IMR-90 (cell line): ENCODE results near the gene GPATCH2L. TPM values are rescaled to one million over a fixed set of nuclear protein-coding genes. Genes with fewer than 3 reads are reported as not detected.

ENCODE experiments used
- ATAC-seq: fragments of 200-7000 bp; cut with Tn5 transposase; 2 replicates; pipeline ENCODE4 v1.9.1; 2020; ENCODE audit warnings: low read depth, mild to moderate bottlenecking, moderate library complexity
- BruUV-seq: library from RNA; stranded (reverse); fragments of 400-500 nt; replicated peaks from 2 replicates; lab custom pipeline; 2021; lab: Mats Ljungman, UMichigan
- CTCF ChIA-PET: fragments of 300-600 bp; formaldehyde crosslinking; extraction: SDS; loops from one replicate; lab custom pipeline; 2021; ENCODE audit warnings: antibody characterized with exemption; lab: Yijun Ruan, JAX
- POLR2A ChIA-PET: fragments of 300-600 bp; sonication (Branson Sonifier 250); formaldehyde crosslinking; loops from one replicate; lab custom pipeline; 2022; ENCODE audit warnings: antibody characterized with exemption; ENCODE audit not compliant: unreplicated experiment; lab: Charles Lee
- DNase-seq: peaks from one replicate; pipeline ENCODE4 v3.0.0; 2013
- H2AFZ ChIP-seq: replicated peaks from 2 replicates; pipeline ENCODE3; 2013; ENCODE audit warnings: low read length, mild to moderate bottlenecking; ENCODE audit not compliant: poor library complexity
- H2AK5ac ChIP-seq: 2 replicates; pipeline ENCODE4 v1.6.1; 2013; ENCODE audit warnings: low read depth, low read length, inconsistent platforms
- H2AK9ac ChIP-seq: replicated peaks from 2 replicates; pipeline ENCODE3; 2013; ENCODE audit warnings: mild to moderate bottlenecking, low read depth, low read length, moderate library complexity; ENCODE audit not compliant: poor library complexity
- H2BK120ac ChIP-seq: 2 replicates; pipeline ENCODE4 v1.6.1; 2013; ENCODE audit warnings: low read depth, low read length, inconsistent platforms
- H2BK15ac ChIP-seq: 3 replicates; pipeline ENCODE4 v1.6.1; 2013; ENCODE audit warnings: low read depth, low read length, inconsistent platforms
- H2BK20ac ChIP-seq: 2 replicates; pipeline ENCODE4 v1.6.1; 2013; ENCODE audit warnings: low read depth, mild to moderate bottlenecking, inconsistent platforms, low read length, moderate library complexity
- H2BK5ac ChIP-seq: 2 replicates; pipeline ENCODE4 v1.6.1; 2013; ENCODE audit warnings: mild to moderate bottlenecking, low read depth, low read length, inconsistent platforms; ENCODE audit not compliant: poor library complexity, severe bottlenecking
- H3K14ac ChIP-seq: replicated peaks from 2 replicates; pipeline ENCODE4 v1.6.1; 2013; ENCODE audit warnings: low read depth, low read length, inconsistent platforms
- H3K18ac ChIP-seq: 2 replicates; pipeline ENCODE4 v1.6.1; 2013; ENCODE audit warnings: low read depth, low read length, control low read depth
- H3K23ac ChIP-seq: 2 replicates; pipeline ENCODE4 v1.6.1; 2013; ENCODE audit warnings: low read depth, low read length, inconsistent platforms
- H3K27ac ChIP-seq: 2 replicates; pipeline ENCODE4 v1.5.1; 2013; ENCODE audit warnings: mild to moderate bottlenecking, control low read depth, low read length; ENCODE audit not compliant: insufficient read depth
- H3K27me3 ChIP-seq: 2 replicates; pipeline ENCODE4 v1.6.1; 2013; ENCODE audit warnings: low read length; ENCODE audit not compliant: control insufficient read depth, insufficient read depth
- H3K36me3 ChIP-seq: 2 replicates; pipeline ENCODE4 v1.6.1; 2013; ENCODE audit warnings: low read length, mixed read lengths; ENCODE audit not compliant: control insufficient read depth, insufficient read depth
- H3K4ac ChIP-seq: 2 replicates; pipeline ENCODE4 v1.6.1; 2013; ENCODE audit warnings: low read depth, low read length, inconsistent platforms
- H3K4me1 ChIP-seq: 2 replicates; pipeline ENCODE4 v1.6.1; 2013; ENCODE audit warnings: low read length, mixed read lengths; ENCODE audit not compliant: control insufficient read depth, insufficient read depth
- H3K4me2 ChIP-seq: 2 replicates; pipeline ENCODE4 v1.6.1; 2013; ENCODE audit warnings: low read depth, mild to moderate bottlenecking, control low read depth, low read length, moderate library complexity
- H3K4me3 ChIP-seq: 2 replicates; pipeline ENCODE4 v1.5.1; 2013; ENCODE audit warnings: low read depth, mild to moderate bottlenecking, control low read depth, low read length, moderate library complexity; ENCODE audit not compliant: insufficient read depth
- H3K56ac ChIP-seq: 2 replicates; pipeline ENCODE4 v1.6.1; 2013; ENCODE audit warnings: low read length, inconsistent platforms; ENCODE audit not compliant: insufficient read depth; ENCODE audit errors: extremely low read depth
- H3K79me1 ChIP-seq, 2 experiments: 2 replicates each; pipeline ENCODE4 v1.6.1; 2013; ENCODE audit warnings: low read length in 2 of 2, inconsistent platforms in 1 of 2, low read depth in 1 of 2
- H3K9ac ChIP-seq: 2 replicates; pipeline ENCODE4 v1.6.1; 2013; ENCODE audit warnings: low read depth, low read length, control low read depth
- H3K9me1 ChIP-seq: 2 replicates; pipeline ENCODE4 v1.6.1; 2013; ENCODE audit warnings: low read length, inconsistent platforms; ENCODE audit not compliant: insufficient read depth
- H3K9me3 ChIP-seq: 2 replicates; pipeline ENCODE4 v1.6.1; 2013; ENCODE audit warnings: low read length; ENCODE audit not compliant: control insufficient read depth, insufficient read depth
- H4K20me1 ChIP-seq: 2 replicates; pipeline ENCODE4 v1.6.1; 2013; ENCODE audit warnings: low read length, inconsistent platforms; ENCODE audit not compliant: insufficient read depth
- H4K5ac ChIP-seq: 2 replicates; pipeline ENCODE4 v1.6.1; 2013; ENCODE audit warnings: mild to moderate bottlenecking, low read depth, low read length, control low read depth
- H4K8ac ChIP-seq, 2 experiments: 2 replicates each; pipeline ENCODE4 v1.6.1; 2013; ENCODE audit warnings: low read depth in 2 of 2, low read length in 2 of 2, control low read depth in 1 of 2, inconsistent platforms in 1 of 2
- H4K91ac ChIP-seq: 2 replicates; pipeline ENCODE4 v1.6.1; 2013; ENCODE audit warnings: low read depth, low read length, inconsistent platforms; ENCODE audit not compliant: insufficient read depth
- CEBPB ChIP-seq: IDR thresholded peaks from 2 replicates; pipeline ENCODE4 v1.6.1; 2012; ENCODE audit warnings: low read depth, low read length, improper control_type of control experiment
- ELK1 ChIP-seq: fragments of 150-350 bp; IDR thresholded peaks from 2 replicates; pipeline ENCODE4 v1.6.1; 2016; ENCODE audit warnings: low read depth, mild to moderate bottlenecking, low read length, moderate library complexity, borderline replicate concordance
- MAZ ChIP-seq: IDR thresholded peaks from 2 replicates; pipeline ENCODE4 v1.6.1; 2012; ENCODE audit warnings: low read depth, mild to moderate bottlenecking, low read length, improper control_type of control experiment, moderate library complexity, borderline replicate concordance
- RAD21 ChIP-seq: IDR thresholded peaks from 2 replicates; pipeline ENCODE4 v1.6.1; 2012; ENCODE audit warnings: low read length, improper control_type of control experiment
- USF2 ChIP-seq: fragments of 150-350 bp; IDR thresholded peaks from 2 replicates; pipeline ENCODE4 v1.6.1; 2017; ENCODE audit warnings: mild to moderate bottlenecking, antibody characterized with exemption, low read length, low read depth
- WGBS, 2 experiments: methylation state at CpG; one replicate each; pipeline versions ENCODE4 v1.1.5 to v1.1.7; 2013; ENCODE audit warnings: missing lambda C conversion rate in 2 of 2; ENCODE audit not compliant: insufficient read length in 1 of 2; ENCODE audit errors: extremely low coverage in 2 of 2; 5-methylcytosine and 5-hydroxymethylcytosine counted together
- dilution Hi-C: fragments of 300-500 bp; cut with HindIII; formaldehyde crosslinking; loops from one replicate; pipeline ENCODE4 v1.14.3; 2018; ENCODE audit warnings: low sequenced_read_pairs; ENCODE audit not compliant: unreplicated experiment
- in situ Hi-C: fragments of 300-500 bp; cut with MboI; formaldehyde crosslinking; loops from 3 replicates; pipeline ENCODE4 v1.14.3; 2019; ENCODE audit warnings: low sequenced_read_pairs, inconsistent platforms, mixed read lengths
- intact Hi-C: fragments of 100-400 bp; cut with micrococcal nuclease; formaldehyde crosslinking; loops from 2 replicates; pipeline ENCODE4 v1.10.0; 2022
- polyA plus RNA-seq, 3 experiments: library from polyadenylated mRNA; depleted of rRNA; stranded (reverse); fragments of >200 nt; gene quantifications; 2 replicates each; pipeline ENCODE4 v1.2.3, GENCODE V29; 2012; ENCODE audit warnings: low replicate concordance in 1 of 3
- total RNA-seq: library from RNA; depleted of rRNA; stranded (reverse); fragments of >200 nt; gene quantifications from 2 replicates; pipeline ENCODE4 v1.2.3, GENCODE V29; 2012

Gene GPATCH2L
- total and polyA plus RNA-seq, 2 of the 4 experiments (the other 2 are of a cell fraction) = 15.6 to 51.4 TPM

- H2AK5ac ChIP-seq = no peak overlapping the region
- DNase-seq = no peak
- WGBS, 2 experiments = no CpG with 5 or more reads among the region's 10 CpGs
- H2AFZ ChIP-seq = no peak overlapping the region
- no peak overlapping the region for H3K14ac ChIP-seq
- no peak overlapping the region for H4K8ac ChIP-seq
- H4K5ac ChIP-seq = no peak overlapping the region
- no peak overlapping the region for H3K4me2 ChIP-seq
- H3K23ac ChIP-seq = no peak overlapping the region
- intact Hi-C loops (no loop called here), dilution Hi-C loops (no loop called here), in situ Hi-C loops (no loop called here)
- no peak overlapping the region for H3K4me3 ChIP-seq
- H3K9ac ChIP-seq = no peak overlapping the region
- H2BK5ac ChIP-seq = no peak overlapping the region
- H3K36me3 ChIP-seq = no peaks in the 10 kb centered on the region
- H3K4ac ChIP-seq = no peak overlapping the region
- H3K27me3 ChIP-seq = no peaks in the 10 kb centered on the region
- H2AK9ac ChIP-seq = no peak overlapping the region
- H4K20me1 ChIP-seq = no peaks in the 10 kb centered on the region
- H3K56ac ChIP-seq = no peak overlapping the region
- H3K4me1 ChIP-seq = peaks cover 4% of the 10 kb centered on the region
- H4K91ac ChIP-seq = no peak overlapping the region
- H2BK120ac ChIP-seq = no peak overlapping the region
- H3K27ac ChIP-seq = no peak overlapping the region
- H3K79me1 ChIP-seq = no peaks in the 10 kb centered on the region
- peaks cover 5% of the 10 kb centered on the region; the same call in 1 of the 2 replicates for H3K9me1 ChIP-seq
- no TSS peak for BruUV-seq
- POLR2A ChIA-PET = no interaction called here
- H3K18ac ChIP-seq = no peak overlapping the region
- TF ChIP-seq RAD21 (no peak), USF2 (no peak), MAZ (no peak), ELK1 (no peak), CEBPB (no peak)
- H3K9me3 ChIP-seq = peaks cover 1% of the 10 kb centered on the region; the same call in 1 of the 2 replicates
- H2BK15ac ChIP-seq = no peak overlapping the region
- ATAC-seq = no peak
- CTCF ChIA-PET = interaction anchor here (0.6 to 0.7 kb wide), 2 partner anchors 177 to 853 kb away, joined by 3 to 4 read pairs; no protein-coding TSS in a partner anchor
- H2BK20ac ChIP-seq = no peak overlapping the region
These were observed 76.4 kb downstream of the GPATCH2L start for GRCh38 chr14:76228138-76228537.
